Measurements from ENCODE around the gene TPK1. TPM values are rescaled to one million over a fixed set of nuclear protein-coding genes. Genes with fewer than 3 reads are reported as not detected.

TPK1 gene
- polyA plus RNA-seq, 1 experiment = 0.38 TPM

DNA sequence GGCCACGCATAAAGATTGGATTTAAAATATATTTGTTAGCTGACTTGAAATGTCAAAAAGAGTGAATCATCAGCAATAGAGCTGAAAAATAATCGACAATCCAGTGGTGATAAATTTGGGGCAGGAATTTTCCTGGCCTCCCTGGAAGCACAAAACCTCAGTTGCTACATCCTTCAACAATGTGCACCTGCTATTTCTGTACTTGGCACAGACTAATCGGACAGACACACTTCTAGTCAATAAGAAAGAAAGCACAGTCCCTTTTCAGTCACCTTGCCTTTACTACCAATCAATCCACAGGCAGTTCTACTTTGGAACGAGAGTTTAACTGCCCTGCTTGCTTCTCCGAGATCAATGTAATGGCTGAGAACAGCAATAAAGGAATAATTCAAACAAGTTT lies 335.6 kb downstream of the TPK1 start:
- DNase-seq (ENCODE audit: low read depth, low spot score) = no peak

GRCh38 chr7:144497282-144497681 lies 338.6 kb downstream of the TPK1 start:
- ChIA-PET CTCF (no interaction called here), POLR2A (no interaction called here)
- Histone ChIP-seq H3K27me3 (ENCODE audit: control insufficient read depth, insufficient read depth, low read length) (no peaks in the 10 kb centered on the region), H3K4me3 (ENCODE audit: low read depth, low read length) (no peak overlapping the region), H3K27ac (ENCODE audit: low read depth, low read length) (no peak overlapping the region), H3K9me3 (ENCODE audit: control insufficient read depth, insufficient read depth, low read length) (peaks cover 4% of the 10 kb centered on the region; the same call in 1 of the 2 replicates)
- TF ChIP-seq CTCF (IDR thresholded peaks at IDR 0.05; ENCODE audit: low read depth, low read length) = no peak
- DNase-seq (ENCODE audit: low read depth, low spot score) = no peak

More for the DNA sequence above, 335.6 kb downstream of the TPK1 start:
- POLR2A ChIA-PET = no interaction called here
- Histone ChIP-seq H3K9me3 (ENCODE audit: control insufficient read depth, insufficient read depth, low read length) (peaks cover 2% of the 10 kb centered on the region), H3K27ac (ENCODE audit: low read depth, low read length) (no peak overlapping the region), H3K27me3 (ENCODE audit: control insufficient read depth, insufficient read depth, low read length) (no peaks in the 10 kb centered on the region), H3K4me3 (ENCODE audit: low read depth, low read length) (no peak overlapping the region)
- TF ChIP-seq CTCF (IDR thresholded peaks at IDR 0.05; ENCODE audit: low read depth, low read length) = no peak
- CTCF ChIA-PET = no interaction called here

DNA sequence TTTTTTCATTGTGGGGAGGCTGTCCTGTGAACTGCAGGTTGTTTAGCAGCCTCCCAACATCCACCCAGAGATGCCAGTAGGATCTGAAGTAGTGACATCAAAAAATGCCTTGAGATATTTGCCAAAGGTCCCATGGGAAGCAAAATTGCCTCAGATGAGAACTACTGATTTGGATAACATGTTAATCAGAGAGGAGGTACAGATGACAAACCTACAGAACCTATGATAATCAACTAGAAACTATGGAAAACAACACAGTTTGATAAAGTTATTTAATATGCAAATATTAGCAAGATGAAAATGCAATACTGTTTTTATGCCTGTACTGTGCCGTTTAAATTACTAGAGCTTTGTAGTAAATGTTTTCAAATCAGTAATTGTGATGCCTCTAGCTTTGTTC lies 341.5 kb downstream of the TPK1 start:
- no peak for TF ChIP-seq CTCF (IDR thresholded peaks at IDR 0.05; ENCODE audit: low read depth, low read length)
- ChIA-PET POLR2A (no interaction called here), CTCF (no interaction called here)
- Histone ChIP-seq H3K27ac (ENCODE audit: low read depth, low read length) (no peak overlapping the region), H3K4me3 (ENCODE audit: low read depth, low read length) (no peak overlapping the region), H3K9me3 (ENCODE audit: control insufficient read depth, insufficient read depth, low read length) (peaks cover 13% of the 10 kb centered on the region), H3K27me3 (ENCODE audit: control insufficient read depth, insufficient read depth, low read length) (no peaks in the 10 kb centered on the region)
- no peak for DNase-seq (ENCODE audit: low read depth, low spot score)

DNA sequence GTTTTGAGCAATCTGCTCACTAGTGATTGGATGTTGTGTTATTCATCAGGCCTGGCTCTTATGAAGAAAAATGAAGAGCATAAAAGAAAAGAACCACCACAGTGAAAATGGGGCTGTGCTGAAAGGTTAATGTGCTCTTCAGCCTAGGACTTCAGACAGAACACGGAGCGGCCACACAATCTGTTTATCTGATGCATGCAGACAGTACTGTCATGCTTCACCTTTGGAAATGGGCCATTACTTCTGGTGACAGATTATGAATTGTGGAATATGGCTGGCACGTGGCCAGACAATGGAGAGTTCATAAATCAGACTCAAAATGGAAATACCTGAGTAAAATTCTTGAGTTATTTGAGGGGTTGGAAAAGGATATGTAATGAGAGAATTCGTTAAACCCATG lies 346.3 kb downstream of the TPK1 start:
- no peak for TF ChIP-seq CTCF (IDR thresholded peaks at IDR 0.05; ENCODE audit: low read depth, low read length)
- no peak overlapping the region for H3K4me3 ChIP-seq (ENCODE audit: low read depth, low read length)
- H3K27ac ChIP-seq (ENCODE audit: low read depth, low read length) = no peak overlapping the region
- ChIA-PET POLR2A (no interaction called here), CTCF (no interaction called here)
- no peak for DNase-seq (ENCODE audit: low read depth, low spot score)
- H3K27me3 ChIP-seq (ENCODE audit: control insufficient read depth, insufficient read depth, low read length) = no peaks in the 10 kb centered on the region
- H3K9me3 ChIP-seq (ENCODE audit: control insufficient read depth, insufficient read depth, low read length) = peaks cover 16% of the 10 kb centered on the region

- no peak for DNase-seq (ENCODE audit: low read depth, low spot score)
- H3K27me3 ChIP-seq (ENCODE audit: control insufficient read depth, insufficient read depth, low read length) = no peaks in the 10 kb centered on the region
- ChIA-PET CTCF (no interaction called here), POLR2A (no interaction called here)
- TF ChIP-seq CTCF (IDR thresholded peaks at IDR 0.05; ENCODE audit: low read depth, low read length) = no peak
- no peak overlapping the region for H3K27ac ChIP-seq (ENCODE audit: low read depth, low read length)
- peaks cover 16% of the 10 kb centered on the region for H3K9me3 ChIP-seq (ENCODE audit: control insufficient read depth, insufficient read depth, low read length)
- H3K4me3 ChIP-seq (ENCODE audit: low read depth, low read length) = no peak overlapping the region
Observed at GRCh38 chr7:144488977-144489376, 346.9 kb downstream of the TPK1 start.
